Activated CD4-positive, alpha-beta T cell treated with anti-CD3 and anti-CD28 coated beads, Interleukin-2, amount 10 ng/mL, durations not matched to agents 24 days and 14 days (primary cell): ENCODE data around the gene SORCS2. TPM values are rescaled to one million over a fixed set of nuclear protein-coding genes. Genes with fewer than 3 reads are reported as not detected.

Source experiments
- DNase-seq: peaks from one replicate; pipeline ENCODE4 v3.0.0; 2022
- H3K27ac Mint-ChIP-seq: one replicate; pipeline ENCODE4 v1.8.0; 2022; ENCODE audit warnings: mild to moderate bottlenecking, mixed read lengths
- H3K27me3 Mint-ChIP-seq: one replicate; pipeline ENCODE4 v1.8.0; 2022; ENCODE audit warnings: mixed read lengths
- H3K36me3 Mint-ChIP-seq: one replicate; pipeline ENCODE4 v1.8.0; 2022; ENCODE audit warnings: low read depth, mild to moderate bottlenecking, mixed read lengths
- H3K4me1 Mint-ChIP-seq: one replicate; pipeline ENCODE4 v1.8.0; 2021; ENCODE audit warnings: mixed read lengths
- H3K4me3 Mint-ChIP-seq: one replicate; pipeline ENCODE4 v1.8.0; 2022; ENCODE audit warnings: mild to moderate bottlenecking, moderate library complexity, mixed read lengths
- H3K9me3 Mint-ChIP-seq: one replicate; pipeline ENCODE4 v1.8.0; 2021; ENCODE audit warnings: mixed read lengths
- intact Hi-C: fragments of 100-400 bp; cut with micrococcal nuclease; formaldehyde crosslinking; loops from one replicate; pipeline ENCODE4 v1.15.1; 2023
- total RNA-seq: library from RNA; stranded (reverse); gene quantifications from 2 replicates; pipeline ENCODE4 v1.2.3, GENCODE V29; 2022

The SORCS2 gene
- total RNA-seq, 1 donor from 2014 or later = not detected

- Mint-ChIP-seq H3K36me3 (no peaks in the 10 kb centered on the region), H3K4me1 (no peaks in the 10 kb centered on the region), H3K27ac (no peak overlapping the region), H3K9me3 (no peaks in the 10 kb centered on the region), H3K27me3 (no peaks in the 10 kb centered on the region), H3K4me3 (no peak overlapping the region)
- DNase-seq = no peak
- intact Hi-C loops = no loop called here
Measured at GRCh38 chr4:7466215-7466614, 273.9 kb downstream of the SORCS2 start.

GRCh38 chr4:7466904-7467303 is 274.6 kb downstream of the SORCS2 start:
- intact Hi-C loops = no loop called here
- no peaks in the 10 kb centered on the region for H3K36me3 Mint-ChIP-seq
- H3K4me1 Mint-ChIP-seq = no peaks in the 10 kb centered on the region
- no peak for DNase-seq
- peaks cover under 1% of the 10 kb centered on the region for H3K27me3 Mint-ChIP-seq
- H3K4me3 Mint-ChIP-seq = no peak overlapping the region
- H3K9me3 Mint-ChIP-seq = no peaks in the 10 kb centered on the region
- H3K27ac Mint-ChIP-seq = no peak overlapping the region

- Mint-ChIP-seq H3K36me3 (no peaks in the 10 kb centered on the region), H3K4me3 (no peak overlapping the region), H3K27ac (no peak overlapping the region), H3K4me1 (no peaks in the 10 kb centered on the region), H3K27me3 (peaks cover 4% of the 10 kb centered on the region), H3K9me3 (no peaks in the 10 kb centered on the region)
- no peak for DNase-seq
- intact Hi-C loops = no loop called here
Measured at GRCh38 chr4:7467471-7467870, 275.1 kb downstream of the SORCS2 start.

GRCh38 chr4:7469023-7469422 is 276.7 kb downstream of the SORCS2 start:
- H3K4me3 Mint-ChIP-seq = no peak overlapping the region
- peaks cover 4% of the 10 kb centered on the region for H3K27me3 Mint-ChIP-seq
- no peaks in the 10 kb centered on the region for H3K9me3 Mint-ChIP-seq
- H3K27ac Mint-ChIP-seq = no peak overlapping the region
- H3K4me1 Mint-ChIP-seq = no peaks in the 10 kb centered on the region
- DNase-seq = no peak
- no peaks in the 10 kb centered on the region for H3K36me3 Mint-ChIP-seq
- intact Hi-C loops = no loop called here

- H3K36me3 Mint-ChIP-seq = no peaks in the 10 kb centered on the region
- intact Hi-C loops = no loop called here
- no peak overlapping the region for H3K27ac Mint-ChIP-seq
- peaks cover 4% of the 10 kb centered on the region for H3K27me3 Mint-ChIP-seq
- H3K4me3 Mint-ChIP-seq = no peak overlapping the region
- no peak for DNase-seq
- no peaks in the 10 kb centered on the region for H3K4me1 Mint-ChIP-seq
- no peaks in the 10 kb centered on the region for H3K9me3 Mint-ChIP-seq
Measured at GRCh38 chr4:7470111-7470510, 277.8 kb downstream of the SORCS2 start.

GRCh38 chr4:7470522-7471128 is 278.3 kb downstream of the SORCS2 start:
- intact Hi-C loops = no loop called here
- Mint-ChIP-seq H3K4me1 (no peaks in the 10 kb centered on the region), H3K9me3 (no peaks in the 10 kb centered on the region), H3K27me3 (peaks cover 4% of the 10 kb centered on the region), H3K4me3 (no peak overlapping the region), H3K27ac (no peak overlapping the region), H3K36me3 (no peaks in the 10 kb centered on the region)
- no peak for DNase-seq

- no peak overlapping the region for H3K27ac Mint-ChIP-seq
- no peaks in the 10 kb centered on the region for H3K36me3 Mint-ChIP-seq
- peaks cover 4% of the 10 kb centered on the region for H3K27me3 Mint-ChIP-seq
- H3K4me3 Mint-ChIP-seq = no peak overlapping the region
- intact Hi-C loops = no loop called here
- no peaks in the 10 kb centered on the region for H3K9me3 Mint-ChIP-seq
- no peaks in the 10 kb centered on the region for H3K4me1 Mint-ChIP-seq
- DNase-seq = no peak
Measured at GRCh38 chr4:7472442-7473013, 280.2 kb downstream of the SORCS2 start.

- Mint-ChIP-seq H3K9me3 (no peaks in the 10 kb centered on the region), H3K4me3 (no peak overlapping the region), H3K27me3 (peaks cover 4% of the 10 kb centered on the region), H3K36me3 (no peaks in the 10 kb centered on the region), H3K27ac (no peak overlapping the region), H3K4me1 (no peaks in the 10 kb centered on the region)
- no peak for DNase-seq
- intact Hi-C loops = no loop called here
Measured at GRCh38 chr4:7473081-7473480, 280.7 kb downstream of the SORCS2 start.

- H3K9me3 Mint-ChIP-seq = no peaks in the 10 kb centered on the region
- DNase-seq = no peak
- peaks cover 4% of the 10 kb centered on the region for H3K27me3 Mint-ChIP-seq
- intact Hi-C loops = no loop called here
- no peak overlapping the region for H3K27ac Mint-ChIP-seq
- no peaks in the 10 kb centered on the region for H3K4me1 Mint-ChIP-seq
- no peak overlapping the region for H3K4me3 Mint-ChIP-seq
- no peaks in the 10 kb centered on the region for H3K36me3 Mint-ChIP-seq
Measured at GRCh38 chr4:7474320-7474719, 282.0 kb downstream of the SORCS2 start.

GRCh38 chr4:7475207-7475606 is 282.9 kb downstream of the SORCS2 start:
- H3K4me1 Mint-ChIP-seq = no peaks in the 10 kb centered on the region
- no peak for DNase-seq
- no peak overlapping the region for H3K4me3 Mint-ChIP-seq
- intact Hi-C loops = no loop called here
- no peak overlapping the region for H3K27ac Mint-ChIP-seq
- H3K36me3 Mint-ChIP-seq = no peaks in the 10 kb centered on the region
- no peaks in the 10 kb centered on the region for H3K9me3 Mint-ChIP-seq
- H3K27me3 Mint-ChIP-seq = peaks cover 4% of the 10 kb centered on the region

GRCh38 chr4:7476820-7477219 is 284.5 kb downstream of the SORCS2 start:
- no peaks in the 10 kb centered on the region for H3K36me3 Mint-ChIP-seq
- H3K4me3 Mint-ChIP-seq = no peak overlapping the region
- no peaks in the 10 kb centered on the region for H3K9me3 Mint-ChIP-seq
- DNase-seq = no peak
- intact Hi-C loops = no loop called here
- no peaks in the 10 kb centered on the region for H3K4me1 Mint-ChIP-seq
- no peak overlapping the region for H3K27ac Mint-ChIP-seq
- peaks cover 4% of the 10 kb centered on the region for H3K27me3 Mint-ChIP-seq

- H3K4me3 Mint-ChIP-seq = no peak overlapping the region
- H3K9me3 Mint-ChIP-seq = no peaks in the 10 kb centered on the region
- intact Hi-C loops = no loop called here
- H3K36me3 Mint-ChIP-seq = no peaks in the 10 kb centered on the region
- DNase-seq = no peak
- H3K27me3 Mint-ChIP-seq = no peaks in the 10 kb centered on the region
- H3K4me1 Mint-ChIP-seq = no peaks in the 10 kb centered on the region
- H3K27ac Mint-ChIP-seq = no peak overlapping the region
Measured at GRCh38 chr4:7477695-7478094, 285.4 kb downstream of the SORCS2 start.

- Mint-ChIP-seq H3K4me1 (no peaks in the 10 kb centered on the region), H3K27me3 (no peaks in the 10 kb centered on the region), H3K36me3 (no peaks in the 10 kb centered on the region), H3K4me3 (no peak overlapping the region), H3K27ac (no peak overlapping the region), H3K9me3 (no peaks in the 10 kb centered on the region)
- DNase-seq = no peak
- intact Hi-C loops = no loop called here
Measured at GRCh38 chr4:7478665-7479064, 286.3 kb downstream of the SORCS2 start.

- intact Hi-C loops = no loop called here
- Mint-ChIP-seq H3K9me3 (no peaks in the 10 kb centered on the region), H3K4me3 (no peak overlapping the region), H3K4me1 (no peaks in the 10 kb centered on the region), H3K27ac (no peak overlapping the region), H3K27me3 (no peaks in the 10 kb centered on the region), H3K36me3 (no peaks in the 10 kb centered on the region)
- no peak for DNase-seq
Measured at GRCh38 chr4:7480423-7480822, 288.1 kb downstream of the SORCS2 start.

GRCh38 chr4:7481227-7481626 is 288.9 kb downstream of the SORCS2 start:
- no peak for DNase-seq
- intact Hi-C loops = no loop called here
- Mint-ChIP-seq H3K36me3 (no peaks in the 10 kb centered on the region), H3K27me3 (no peaks in the 10 kb centered on the region), H3K27ac (no peak overlapping the region), H3K4me3 (no peak overlapping the region), H3K4me1 (no peaks in the 10 kb centered on the region), H3K9me3 (no peaks in the 10 kb centered on the region)
